BJ (cell line): ENCODE measurements around the gene IKZF3. TPM values are rescaled to one million over a fixed set of nuclear protein-coding genes. Genes with fewer than 3 reads are reported as not detected.

ENCODE experiments used
- CTCF ChIA-PET: fragments of 350-600 bp; formaldehyde crosslinking; extraction: SDS; loops from one replicate; lab custom pipeline; 2021; ENCODE audit warnings: antibody characterized with exemption, inconsistent platforms; lab: Yijun Ruan, JAX
- POLR2A ChIA-PET: fragments of 300-600 bp; sonication (Branson Sonifier 250); formaldehyde crosslinking; extraction: SDS; loops from one replicate; lab custom pipeline; 2021; ENCODE audit warnings: antibody characterized with exemption; lab: Charles Lee
- DNase-seq: peaks from one replicate; pipeline ENCODE4 v3.0.0-alpha.2; 2011; ENCODE audit warnings: low read depth
- H3K27me3 ChIP-seq: 2 replicates; pipeline ENCODE4 v1.6.0; 2011; ENCODE audit warnings: low read length; ENCODE audit not compliant: control insufficient read depth, insufficient read depth
- H3K36me3 ChIP-seq: 2 replicates; pipeline ENCODE4 v1.5.1; 2011; ENCODE audit warnings: low read length; ENCODE audit not compliant: control insufficient read depth, insufficient read depth
- H3K4me3 ChIP-seq: 2 replicates; pipeline ENCODE4 v1.5.1; 2011; ENCODE audit warnings: low read depth, mild to moderate bottlenecking, control low read depth, low read length
- CTCF ChIP-seq: IDR thresholded peaks from 2 replicates; pipeline ENCODE4 v1.5.1; 2011; ENCODE audit warnings: low read depth, mild to moderate bottlenecking, control low read depth, inconsistent platforms, low read length, moderate library complexity; ENCODE audit not compliant: insufficient read depth
- polyA plus RNA-seq: library from polyadenylated mRNA; depleted of rRNA; stranded (reverse); fragments of >200 nt; gene quantifications from 2 replicates; pipeline ENCODE4 v1.2.3, GENCODE V29; 2011

Gene IKZF3
- polyA plus RNA-seq, 1 experiment, result not detected

- ChIA-PET POLR2A (no interaction called here), CTCF (interaction anchor here (0.5 to 1.2 kb wide), 4 partner anchors 22 to 71 kb away, joined by 3 to 4 read pairs (median 3); no protein-coding TSS in a partner anchor)
- no peak for TF ChIP-seq CTCF
- DNase-seq, result no peak
- H3K27me3 ChIP-seq, result peaks cover 4% of the 10 kb centered on the region; the same call in 1 of the 2 replicates
- no peak overlapping the region for H3K4me3 ChIP-seq
- H3K36me3 ChIP-seq, result no peaks in the 10 kb centered on the region
Measured at GRCh38 chr17:39835038-39835786, 28.9 kb downstream of the IKZF3 start.

GRCh38 chr17:39834017-39834416 is 30.1 kb downstream of the IKZF3 start:
- no peak for DNase-seq
- no peak for TF ChIP-seq CTCF
- peaks cover 4% of the 10 kb centered on the region; the same call in 1 of the 2 replicates for H3K27me3 ChIP-seq
- ChIA-PET POLR2A (no interaction called here), CTCF (no interaction called here)
- no peak overlapping the region for H3K4me3 ChIP-seq
- H3K36me3 ChIP-seq, result no peaks in the 10 kb centered on the region

GRCh38 chr17:39831588-39831987 is 32.5 kb downstream of the IKZF3 start:
- CTCF ChIA-PET, result no interaction called here

GRCh38 chr17:39828443-39828842 is 35.7 kb downstream of the IKZF3 start:
- CTCF ChIA-PET, result no interaction called here

More at GRCh38 chr17:39831588-39831987, 32.5 kb downstream of the IKZF3 start:
- TF ChIP-seq CTCF, result no peak
- Histone ChIP-seq H3K4me3 (no peak overlapping the region), H3K27me3 (peaks cover 7% of the 10 kb centered on the region; the same call in 1 of the 2 replicates), H3K36me3 (no peaks in the 10 kb centered on the region)
- POLR2A ChIA-PET, result no interaction called here
- DNase-seq, result no peak

More at GRCh38 chr17:39828443-39828842, 35.7 kb downstream of the IKZF3 start:
- TF ChIP-seq CTCF, result no peak
- POLR2A ChIA-PET, result no interaction called here
- Histone ChIP-seq H3K27me3 (peaks cover 5% of the 10 kb centered on the region; the same call in 1 of the 2 replicates), H3K36me3 (no peaks in the 10 kb centered on the region), H3K4me3 (no peak overlapping the region)
- no peak for DNase-seq
